CD4-positive, alpha-beta T cell treated with Interleukin-17A for 4 hours (primary cell): ENCODE data around the gene RPH3AL.
"Not testable (repeated sequence)": the region's sequence is repeated elsewhere in the genome, so short reads cannot be mapped to it uniquely, and the experiment has no call there.

Experiments used
- DNase-seq: peaks from one replicate; pipeline ENCODE4 v3.0.0-alpha.2; 2020; ENCODE audit warnings: mixed read lengths

The RPH3AL gene

GRCh38 chr17:315399-315798 lies 37.2 kb downstream of the RPH3AL start:
- DNase-seq, result not testable (repeated sequence)

- not testable (repeated sequence) for DNase-seq
These were observed 38.0 kb downstream of the RPH3AL start for GRCh38 chr17:314614-314944.

GRCh38 chr17:313911-314613 lies 38.5 kb downstream of the RPH3AL start:
- DNase-seq, result no peak

GRCh38 chr17:313231-313630 lies 39.4 kb downstream of the RPH3AL start:
- no peak for DNase-seq

GRCh38 chr17:312476-313148 lies 40.0 kb downstream of the RPH3AL start:
- no peak for DNase-seq

- DNase-seq, result no peak
These were observed 41.4 kb downstream of the RPH3AL start for GRCh38 chr17:311119-311782.

GRCh38 chr17:310111-311010 lies 42.2 kb downstream of the RPH3AL start:
- DNase-seq, result no peak

GRCh38 chr17:309361-309888 lies 43.2 kb downstream of the RPH3AL start:
- DNase-seq, result peak; percentile 8

GRCh38 chr17:307741-308507 lies 44.7 kb downstream of the RPH3AL start:
- no peak for DNase-seq

- no peak for DNase-seq
These were observed 45.3 kb downstream of the RPH3AL start for GRCh38 chr17:307295-307691.

- DNase-seq, result no peak
These were observed 45.9 kb downstream of the RPH3AL start for GRCh38 chr17:306536-307294.

- DNase-seq, result no peak
These were observed 46.5 kb downstream of the RPH3AL start for GRCh38 chr17:306116-306515.

GRCh38 chr17:305090-305976 lies 47.3 kb downstream of the RPH3AL start:
- DNase-seq, result no peak

- DNase-seq, result no peak
These were observed 48.1 kb downstream of the RPH3AL start for GRCh38 chr17:304461-304860.

GRCh38 chr17:303168-303567 lies 49.4 kb downstream of the RPH3AL start:
- no peak for DNase-seq

- DNase-seq, result no peak
These were observed 50.3 kb downstream of the RPH3AL start for GRCh38 chr17:302300-302698.

GRCh38 chr17:301681-302299 lies 50.8 kb downstream of the RPH3AL start:
- no peak for DNase-seq

GRCh38 chr17:300881-301280 lies 51.7 kb downstream of the RPH3AL start:
- DNase-seq, result no peak

GRCh38 chr17:299546-299945 lies 53.1 kb downstream of the RPH3AL start:
- DNase-seq, result no peak
